OCI-LY1 (cell line): ENCODE measurements around the gene CDKAL1.

Experiments
- H2AFZ ChIP-seq: fragments of 200-600 bp; sonication (generic), shearing (Covaris generic); 2 replicates; pipeline ENCODE4 v1.6.0; 2014; ENCODE audit warnings: antibody characterized with exemption, mild to moderate bottlenecking, low read length
- H3F3A ChIP-seq: fragments of 200-600 bp; sonication (generic), shearing (Covaris generic); 2 replicates; pipeline ENCODE4 v1.6.0; 2014; ENCODE audit warnings: mild to moderate bottlenecking, antibody characterized with exemption, low read length, moderate library complexity; ENCODE audit not compliant: insufficient read depth
- H3K27ac ChIP-seq: fragments of 200-600 bp; sonication (generic); 2 replicates; pipeline ENCODE4 v1.5.1; 2014; ENCODE audit warnings: low read length, mixed run types, mild to moderate bottlenecking, low read depth; ENCODE audit not compliant: poor library complexity, severe bottlenecking
- H3K27me3 ChIP-seq: fragments of 200-600 bp; sonication (generic); 2 replicates; pipeline ENCODE4 v1.6.0; 2014; ENCODE audit warnings: antibody characterized with exemption, mild to moderate bottlenecking, low read length, moderate library complexity; ENCODE audit not compliant: insufficient read depth
- H3K36me3 ChIP-seq: fragments of 200-600 bp; sonication (generic); 2 replicates; pipeline ENCODE4 v1.6.1; 2014; ENCODE audit warnings: mild to moderate bottlenecking, antibody characterized with exemption, low read length, moderate library complexity, mixed read lengths; ENCODE audit not compliant: insufficient read depth
- H3K4me1 ChIP-seq: fragments of 200-600 bp; sonication (generic); 2 replicates; pipeline ENCODE4 v1.5.1; 2014; ENCODE audit warnings: mild to moderate bottlenecking, low read length, moderate library complexity; ENCODE audit not compliant: insufficient read depth, severe bottlenecking
- H3K4me2 ChIP-seq: fragments of 200-600 bp; sonication (generic), shearing (Covaris generic); 2 replicates; pipeline ENCODE4 v1.6.1; 2014; ENCODE audit warnings: low read length
- H3K4me3 ChIP-seq: fragments of 200-600 bp; sonication (generic); 2 replicates; pipeline ENCODE4 v1.5.1; 2014; ENCODE audit warnings: low read length, low read depth, mild to moderate bottlenecking, mixed read lengths; ENCODE audit not compliant: poor library complexity, severe bottlenecking
- H3K79me2 ChIP-seq: fragments of 200-600 bp; shearing (Covaris generic); 2 replicates; pipeline ENCODE4 v1.6.1; 2016; ENCODE audit warnings: mixed run types, low read length, mixed read lengths; ENCODE audit not compliant: insufficient read depth
- H3K9ac ChIP-seq: fragments of 200-600 bp; sonication (generic), shearing (Covaris generic); 2 replicates; pipeline ENCODE4 v1.6.1; 2014; ENCODE audit warnings: mild to moderate bottlenecking, low read length, mixed read lengths
- H3K9me2 ChIP-seq: fragments of 200-600 bp; sonication (generic), shearing (Covaris generic); 2 replicates; pipeline ENCODE4 v1.6.1; 2014; ENCODE audit warnings: low read depth, mild to moderate bottlenecking, low read length, mixed read lengths
- H3K9me3 ChIP-seq: fragments of 200-600 bp; shearing (Covaris generic); 2 replicates; pipeline ENCODE4 v1.6.1; 2014; ENCODE audit warnings: low read length, mixed read lengths
- H4K20me1 ChIP-seq: fragments of 200-600 bp; sonication (generic), shearing (Covaris generic); 2 replicates; pipeline ENCODE4 v1.6.0; 2016; ENCODE audit warnings: mild to moderate bottlenecking, low read length; ENCODE audit not compliant: insufficient read depth
- CTCF ChIP-seq: fragments of 200-600 bp; sonication (generic), shearing (Covaris generic); IDR thresholded peaks from 2 replicates; pipeline ENCODE4 v1.5.1; 2017; ENCODE audit warnings: mild to moderate bottlenecking, antibody characterized with exemption, low read length, moderate library complexity, mixed read lengths
- EZH2 ChIP-seq: fragments of 200-600 bp; sonication (generic), shearing (Covaris generic); IDR thresholded peaks from 2 replicates; pipeline ENCODE4 v1.8.0; 2017; ENCODE audit warnings: borderline replicate concordance, mixed run types, mild to moderate bottlenecking, antibody characterized with exemption, low read length, moderate library complexity, mixed read lengths

Gene CDKAL1

GRCh38 chr6:20605061-20605460 lies 70.8 kb downstream of the CDKAL1 start:
- Histone ChIP-seq H3K4me2 (no peak overlapping the region), H3F3A (no peaks in the 10 kb centered on the region), H3K9ac (no peak overlapping the region), H3K4me3 (no peak overlapping the region), H3K27me3 (no peaks in the 10 kb centered on the region), H3K9me3 (no peaks in the 10 kb centered on the region), H3K27ac (no peak overlapping the region), H3K79me2 (no peaks in the 10 kb centered on the region), H4K20me1 (no peaks in the 10 kb centered on the region), H3K4me1 (no peaks in the 10 kb centered on the region), H3K9me2 (no peaks in the 10 kb centered on the region), H3K36me3 (no peaks in the 10 kb centered on the region), H2AFZ (no peak overlapping the region)
- no peak for TF ChIP-seq EZH2
- no peak for TF ChIP-seq CTCF

- H2AFZ ChIP-seq: no peak overlapping the region
- H3K9me2 ChIP-seq: no peaks in the 10 kb centered on the region
- no peak overlapping the region for H3K4me3 ChIP-seq
- TF ChIP-seq CTCF: no peak
- no peak for TF ChIP-seq EZH2
- no peaks in the 10 kb centered on the region for H3K36me3 ChIP-seq
- H3K27me3 ChIP-seq: no peaks in the 10 kb centered on the region
- no peak overlapping the region for H3K9ac ChIP-seq
- H3K79me2 ChIP-seq: no peaks in the 10 kb centered on the region
- H4K20me1 ChIP-seq: no peaks in the 10 kb centered on the region
- no peak overlapping the region for H3K4me2 ChIP-seq
- H3K27ac ChIP-seq: no peak overlapping the region
- no peaks in the 10 kb centered on the region for H3K9me3 ChIP-seq
- H3F3A ChIP-seq: no peaks in the 10 kb centered on the region
- H3K4me1 ChIP-seq: no peaks in the 10 kb centered on the region
Observed at GRCh38 chr6:20605581-20605980, 71.3 kb downstream of the CDKAL1 start.

GRCh38 chr6:20606831-20607230 lies 72.6 kb downstream of the CDKAL1 start:
- no peaks in the 10 kb centered on the region for H3K9me3 ChIP-seq
- no peaks in the 10 kb centered on the region for H4K20me1 ChIP-seq
- TF ChIP-seq EZH2: no peak
- no peak for TF ChIP-seq CTCF

More at GRCh38 chr6:20606831-20607230, 72.6 kb downstream of the CDKAL1 start:
- Histone ChIP-seq H3K27ac (no peak overlapping the region), H3K9ac (no peak overlapping the region), H2AFZ (no peak overlapping the region), H3K4me3 (no peak overlapping the region), H3K9me2 (no peaks in the 10 kb centered on the region), H3K79me2 (no peaks in the 10 kb centered on the region), H3K4me2 (no peak overlapping the region), H3K4me1 (no peaks in the 10 kb centered on the region), H3K27me3 (no peaks in the 10 kb centered on the region), H3K36me3 (no peaks in the 10 kb centered on the region), H3F3A (no peaks in the 10 kb centered on the region)
